HepG2 (cell line): ENCODE data around the gene GABBR2. TPM values are rescaled to one million over a fixed set of nuclear protein-coding genes. Genes with fewer than 3 reads are reported as not detected.

Experiments used
- ATAC-seq: fragments of 200-7000 bp; cut with Tn5 transposase; 3 replicates; pipeline ENCODE4 v1.9.1; 2020; ENCODE audit warnings: mild to moderate bottlenecking, moderate library complexity
- BruUV-seq: library from RNA; stranded (reverse); fragments of 400-500 nt; replicated peaks from 2 replicates; lab custom pipeline; 2021; lab: Mats Ljungman, UMichigan
- CTCF ChIA-PET: fragments of 300-600 bp; formaldehyde crosslinking; extraction: SDS; loops from one replicate; lab custom pipeline; 2021; ENCODE audit warnings: low total read pairs, inconsistent platforms, low intra/inter-chr PET ratio; lab: Yijun Ruan, JAX
- POLR2A ChIA-PET: fragments of 350-600 bp; sonication (Branson Sonifier 250); formaldehyde crosslinking; loops from one replicate; lab custom pipeline; 2020; ENCODE audit warnings: antibody characterized with exemption, inconsistent platforms; lab: Yijun Ruan, JAX
- DNase-seq: peaks from one replicate; pipeline ENCODE4 v3.0.0-alpha.2; 2015; ENCODE audit warnings: low spot score
- FAIRE-seq: peaks from 3 replicates; lab custom pipeline; 2011; peaks lifted over from hg19 to GRCh38; lab: Jason Lieb, UNC
- H2AFZ ChIP-seq: one replicate; pipeline ENCODE4 v1.6.1; 2011; ENCODE audit warnings: low read length, inconsistent platforms
- H3K27ac ChIP-seq: fragments of 300-600 bp; 3 replicates; pipeline ENCODE4 v1.8.0; 2011; ENCODE audit warnings: mixed run types, mild to moderate bottlenecking, mixed read lengths, low read length, inconsistent platforms; ENCODE audit not compliant: insufficient read depth; ENCODE audit errors: extremely low read length
- H3K27me3 ChIP-seq, 2 experiments: fragments of 200-600 bp in 1 of 2; 2 replicates in 1 of 2; 3 replicates in 1 of 2; pipeline versions ENCODE4 v1.6.0 to v1.8.0; 2011; ENCODE audit warnings: low read length in 2 of 2, mild to moderate bottlenecking in 2 of 2, moderate library complexity in 2 of 2, inconsistent platforms in 1 of 2; ENCODE audit not compliant: insufficient read depth in 2 of 2, control insufficient read depth in 1 of 2
- H3K36me3 ChIP-seq, 2 experiments: fragments of 200-600 bp in 1 of 2; replicated peaks in 1 of 2; 2 replicates in 1 of 2; 3 replicates in 1 of 2; pipeline versions ENCODE4 v1.5.1 to v1.8.0; 2011; ENCODE audit warnings: low read length in 2 of 2, inconsistent platforms in 1 of 2; ENCODE audit not compliant: insufficient read depth in 2 of 2, control insufficient read depth in 1 of 2
- H3K4me1 ChIP-seq: 2 replicates; pipeline ENCODE4 v1.5.1; 2012; ENCODE audit warnings: low read length, inconsistent platforms; ENCODE audit not compliant: insufficient read depth
- H3K4me2 ChIP-seq: 2 replicates; pipeline ENCODE4 v1.6.0; 2011; ENCODE audit warnings: low read depth, low read length, inconsistent platforms
- H3K4me3 ChIP-seq, 3 experiments: fragments of 200-600 bp in 1 of 3; sonication (generic), shearing (Covaris generic) in 1 of 3; replicated peaks in 1 of 3; 2 replicates each; pipeline ENCODE4 v1.5.1; 2011 to 2016; ENCODE audit warnings: low read length in 3 of 3, inconsistent platforms in 2 of 3, low read depth in 2 of 3, mild to moderate bottlenecking in 2 of 3, control low read depth in 1 of 3, mixed read lengths in 1 of 3; ENCODE audit not compliant: insufficient read depth in 1 of 3
- H3K79me2 ChIP-seq: one replicate; pipeline ENCODE4 v1.6.1; 2011; ENCODE audit warnings: low read length, inconsistent platforms; ENCODE audit not compliant: insufficient read depth
- H3K9ac ChIP-seq: 2 replicates; pipeline ENCODE4 v1.6.0; 2011; ENCODE audit warnings: mild to moderate bottlenecking, low read depth, low read length, inconsistent platforms; ENCODE audit not compliant: insufficient read depth
- H3K9me3 ChIP-seq: 2 replicates; pipeline ENCODE4 v1.5.1; 2012; ENCODE audit warnings: mild to moderate bottlenecking, low read length
- H4K20me1 ChIP-seq: 2 replicates; pipeline ENCODE4 v1.6.0; 2011; ENCODE audit warnings: inconsistent platforms, mild to moderate bottlenecking, low read length, moderate library complexity; ENCODE audit not compliant: insufficient read depth
- GLI4 ChIP-seq: sonication (generic); formaldehyde crosslinking; IDR thresholded peaks from 2 replicates; pipeline ENCODE4 v1.5.1; 2020; ENCODE audit warnings: missing genetic modification reagents, mild to moderate bottlenecking, moderate library complexity, borderline replicate concordance
- HNF4A ChIP-seq: sonication (generic); formaldehyde crosslinking; IDR thresholded peaks from 2 replicates; pipeline ENCODE4 v1.4.0; 2020; ENCODE audit warnings: missing genetic modification reagents
- ZBTB8A ChIP-seq: sonication (generic); formaldehyde crosslinking; IDR thresholded peaks from 2 replicates; pipeline ENCODE4 v1.4.0; 2020; ENCODE audit warnings: mild to moderate bottlenecking, low read depth, missing genetic modification reagents, borderline replicate concordance
- ZNF460 ChIP-seq: sonication (generic); formaldehyde crosslinking; IDR thresholded peaks from 2 replicates; pipeline ENCODE4 v1.5.1; 2020; ENCODE audit warnings: missing genetic modification reagents, mild to moderate bottlenecking, borderline replicate concordance
- WGBS: methylation state at CpG from one replicate; pipeline ENCODE4 v1.1.6; 2017; ENCODE audit warnings: low lambda C conversion rate; 5-methylcytosine and 5-hydroxymethylcytosine counted together
- in situ Hi-C: cut with HindIII; loops from 2 replicates; pipeline ENCODE4 v1.10.0; 2017; ENCODE audit warnings: low pct_unique_long_range_greater_than_20kb; ENCODE audit not compliant: extremely low pct_ligation_motif_present
- intact Hi-C: fragments of 100-400 bp; cut with micrococcal nuclease; formaldehyde crosslinking; loops from one replicate; pipeline ENCODE4 v1.10.0; 2022; ENCODE audit not compliant: unreplicated experiment
- polyA plus RNA-seq, 8 experiments: library from polyadenylated mRNA; depleted of rRNA in 3 of 8; stranded (reverse) in 7 of 8; unstranded in 1 of 8; fragments of >200 nt; fragmentation: Illumina TruSeq in 4 of 8; extraction: Trizol in 4 of 8; gene quantifications; 2 replicates each; pipeline versions ENCODE4 v1.2.1 to v1.2.3, GENCODE V29; 2011 to 2016; ENCODE audit warnings: low read depth in 4 of 8, missing spikeins in 1 of 8, mixed read lengths in 1 of 8; ENCODE audit not compliant: insufficient read depth in 1 of 8
- total RNA-seq, 5 experiments: library from RNA; depleted of rRNA; stranded (reverse); fragments of >200 nt; fragmentation: Illumina TruSeq; extraction: Trizol; gene quantifications; 2 replicates each; pipeline ENCODE4 v1.2.3, GENCODE V29; 2016; ENCODE audit warnings: low read depth in 1 of 5
- TF ChIP-seq, protein P1 (sequence below): IDR thresholded peaks from 2 replicates; pipeline ENCODE4 v1.6.1; 2016; ENCODE audit warnings: low read depth, missing genetic modification reagents, missing compliant biosample characterization
- TF ChIP-seq, protein P2 (sequence below): IDR thresholded peaks from 2 replicates; pipeline ENCODE4 v1.4.0; 2020; ENCODE audit warnings: mild to moderate bottlenecking, missing genetic modification reagents

Gene GABBR2
- total and polyA plus RNA-seq, 2 of the 13 experiments (the other 11 are each of a cell fraction or from before 2014, with no cell fraction given): 0.02 TPM; not detected in 1

DNA sequence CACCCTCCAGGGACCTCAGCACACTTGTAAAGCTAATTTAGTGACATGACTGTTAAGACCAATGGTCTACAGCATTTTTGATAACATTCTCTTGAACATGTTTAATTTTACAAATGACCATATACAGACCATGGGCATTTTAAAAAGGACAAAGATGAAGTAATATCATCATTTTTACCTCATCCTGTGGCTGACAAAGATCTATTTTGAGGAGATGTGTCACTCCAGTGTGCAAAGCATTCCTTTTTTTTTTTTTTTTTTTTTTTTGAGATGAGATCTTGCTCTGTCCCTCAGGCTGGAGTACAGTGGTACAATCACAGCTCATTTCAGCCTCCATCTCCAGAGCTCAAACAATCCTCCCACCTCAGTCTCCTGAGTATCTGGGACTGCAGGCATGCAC is 335.1 kb downstream of the GABBR2 start (continued):
- no peak for TF ChIP-seq GLI4 (CRISPR knock-in tag)
- TF ChIP-seq ZBTB8A: no peak

DNA sequence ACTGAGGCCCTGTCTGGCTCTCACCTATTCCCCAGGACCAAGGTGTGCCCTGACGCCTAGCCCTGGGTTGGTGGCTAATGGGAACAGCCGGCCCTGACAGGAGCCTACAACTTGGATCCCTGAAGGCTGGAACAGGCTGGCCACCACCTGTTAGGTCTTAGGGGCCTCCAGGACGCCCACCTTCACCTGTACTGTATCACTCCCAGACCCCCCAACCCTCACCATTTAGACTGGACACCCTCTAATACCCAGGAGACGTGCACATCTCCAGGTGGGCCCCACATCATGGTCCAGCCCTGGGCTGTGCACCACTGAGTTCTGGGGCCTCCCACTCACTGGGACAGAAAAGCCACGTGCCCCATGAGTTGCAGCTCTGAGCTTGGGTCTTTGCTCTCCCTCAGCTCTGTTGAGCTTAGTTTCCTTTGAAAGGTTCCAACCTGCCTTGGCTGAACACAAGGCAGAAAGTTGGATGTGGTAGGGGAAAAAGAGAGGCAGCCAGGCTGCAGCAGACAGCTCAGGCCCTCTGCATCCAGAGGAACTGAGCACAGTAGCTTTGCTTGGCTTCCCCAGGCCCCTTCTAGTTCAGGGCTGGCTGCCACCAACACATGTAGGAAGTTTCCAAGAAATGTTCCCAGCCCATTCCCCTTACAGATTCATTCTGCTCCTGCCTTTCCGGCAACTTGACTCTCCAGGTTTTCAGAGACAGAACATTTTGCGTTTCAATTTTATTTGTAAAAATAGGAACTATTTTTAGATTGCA is 336.5 kb downstream of the GABBR2 start:
- Histone ChIP-seq H3K9me3 (no peaks in the 10 kb centered on the region), H4K20me1 (no peaks in the 10 kb centered on the region), H3K4me3 (no peak overlapping the region), H3K36me3 (no peaks in the 10 kb centered on the region), H3K79me2 (no peaks in the 10 kb centered on the region), H3K9ac (no peak overlapping the region), H2AFZ (no peak overlapping the region), H3K4me1 (peaks cover 11% of the 10 kb centered on the region), H3K4me2 (no peak overlapping the region), H3K27ac (no peak overlapping the region), H3K27me3 (no peaks in the 10 kb centered on the region)
- FAIRE-seq: no peak
- DNase-seq: no peak
- TF ChIP-seq ZNF460 (CRISPR knock-in tag): no peak
- TF ChIP-seq, protein P1, sequence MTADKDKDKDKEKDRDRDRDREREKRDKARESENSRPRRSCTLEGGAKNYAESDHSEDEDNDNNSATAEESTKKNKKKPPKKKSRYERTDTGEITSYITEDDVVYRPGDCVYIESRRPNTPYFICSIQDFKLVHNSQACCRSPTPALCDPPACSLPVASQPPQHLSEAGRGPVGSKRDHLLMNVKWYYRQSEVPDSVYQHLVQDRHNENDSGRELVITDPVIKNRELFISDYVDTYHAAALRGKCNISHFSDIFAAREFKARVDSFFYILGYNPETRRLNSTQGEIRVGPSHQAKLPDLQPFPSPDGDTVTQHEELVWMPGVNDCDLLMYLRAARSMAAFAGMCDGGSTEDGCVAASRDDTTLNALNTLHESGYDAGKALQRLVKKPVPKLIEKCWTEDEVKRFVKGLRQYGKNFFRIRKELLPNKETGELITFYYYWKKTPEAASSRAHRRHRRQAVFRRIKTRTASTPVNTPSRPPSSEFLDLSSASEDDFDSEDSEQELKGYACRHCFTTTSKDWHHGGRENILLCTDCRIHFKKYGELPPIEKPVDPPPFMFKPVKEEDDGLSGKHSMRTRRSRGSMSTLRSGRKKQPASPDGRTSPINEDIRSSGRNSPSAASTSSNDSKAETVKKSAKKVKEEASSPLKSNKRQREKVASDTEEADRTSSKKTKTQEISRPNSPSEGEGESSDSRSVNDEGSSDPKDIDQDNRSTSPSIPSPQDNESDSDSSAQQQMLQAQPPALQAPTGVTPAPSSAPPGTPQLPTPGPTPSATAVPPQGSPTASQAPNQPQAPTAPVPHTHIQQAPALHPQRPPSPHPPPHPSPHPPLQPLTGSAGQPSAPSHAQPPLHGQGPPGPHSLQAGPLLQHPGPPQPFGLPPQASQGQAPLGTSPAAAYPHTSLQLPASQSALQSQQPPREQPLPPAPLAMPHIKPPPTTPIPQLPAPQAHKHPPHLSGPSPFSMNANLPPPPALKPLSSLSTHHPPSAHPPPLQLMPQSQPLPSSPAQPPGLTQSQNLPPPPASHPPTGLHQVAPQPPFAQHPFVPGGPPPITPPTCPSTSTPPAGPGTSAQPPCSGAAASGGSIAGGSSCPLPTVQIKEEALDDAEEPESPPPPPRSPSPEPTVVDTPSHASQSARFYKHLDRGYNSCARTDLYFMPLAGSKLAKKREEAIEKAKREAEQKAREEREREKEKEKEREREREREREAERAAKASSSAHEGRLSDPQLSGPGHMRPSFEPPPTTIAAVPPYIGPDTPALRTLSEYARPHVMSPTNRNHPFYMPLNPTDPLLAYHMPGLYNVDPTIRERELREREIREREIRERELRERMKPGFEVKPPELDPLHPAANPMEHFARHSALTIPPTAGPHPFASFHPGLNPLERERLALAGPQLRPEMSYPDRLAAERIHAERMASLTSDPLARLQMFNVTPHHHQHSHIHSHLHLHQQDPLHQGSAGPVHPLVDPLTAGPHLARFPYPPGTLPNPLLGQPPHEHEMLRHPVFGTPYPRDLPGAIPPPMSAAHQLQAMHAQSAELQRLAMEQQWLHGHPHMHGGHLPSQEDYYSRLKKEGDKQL (CRISPR knock-in tag): no peak
- TF ChIP-seq HNF4A (CRISPR knock-in tag): no peak
- TF ChIP-seq, protein P2, sequence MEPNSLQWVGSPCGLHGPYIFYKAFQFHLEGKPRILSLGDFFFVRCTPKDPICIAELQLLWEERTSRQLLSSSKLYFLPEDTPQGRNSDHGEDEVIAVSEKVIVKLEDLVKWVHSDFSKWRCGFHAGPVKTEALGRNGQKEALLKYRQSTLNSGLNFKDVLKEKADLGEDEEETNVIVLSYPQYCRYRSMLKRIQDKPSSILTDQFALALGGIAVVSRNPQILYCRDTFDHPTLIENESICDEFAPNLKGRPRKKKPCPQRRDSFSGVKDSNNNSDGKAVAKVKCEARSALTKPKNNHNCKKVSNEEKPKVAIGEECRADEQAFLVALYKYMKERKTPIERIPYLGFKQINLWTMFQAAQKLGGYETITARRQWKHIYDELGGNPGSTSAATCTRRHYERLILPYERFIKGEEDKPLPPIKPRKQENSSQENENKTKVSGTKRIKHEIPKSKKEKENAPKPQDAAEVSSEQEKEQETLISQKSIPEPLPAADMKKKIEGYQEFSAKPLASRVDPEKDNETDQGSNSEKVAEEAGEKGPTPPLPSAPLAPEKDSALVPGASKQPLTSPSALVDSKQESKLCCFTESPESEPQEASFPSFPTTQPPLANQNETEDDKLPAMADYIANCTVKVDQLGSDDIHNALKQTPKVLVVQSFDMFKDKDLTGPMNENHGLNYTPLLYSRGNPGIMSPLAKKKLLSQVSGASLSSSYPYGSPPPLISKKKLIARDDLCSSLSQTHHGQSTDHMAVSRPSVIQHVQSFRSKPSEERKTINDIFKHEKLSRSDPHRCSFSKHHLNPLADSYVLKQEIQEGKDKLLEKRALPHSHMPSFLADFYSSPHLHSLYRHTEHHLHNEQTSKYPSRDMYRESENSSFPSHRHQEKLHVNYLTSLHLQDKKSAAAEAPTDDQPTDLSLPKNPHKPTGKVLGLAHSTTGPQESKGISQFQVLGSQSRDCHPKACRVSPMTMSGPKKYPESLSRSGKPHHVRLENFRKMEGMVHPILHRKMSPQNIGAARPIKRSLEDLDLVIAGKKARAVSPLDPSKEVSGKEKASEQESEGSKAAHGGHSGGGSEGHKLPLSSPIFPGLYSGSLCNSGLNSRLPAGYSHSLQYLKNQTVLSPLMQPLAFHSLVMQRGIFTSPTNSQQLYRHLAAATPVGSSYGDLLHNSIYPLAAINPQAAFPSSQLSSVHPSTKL: no peak
- in situ Hi-C loops: no loop called here
- POLR2A ChIA-PET: no interaction called here
- BruUV-seq: no TSS peak
- intact Hi-C loops: no loop called here
- no peak for ATAC-seq
- CTCF ChIA-PET: no interaction called here
- WGBS: 27% methylated on average over 4 of the region's 7 CpGs
